GM19351 (cell line): ENCODE results near the gene DLG2.

Experiments used
- ATAC-seq: cut with Tn5 transposase; IDR thresholded peaks from one replicate; pipeline ENCODE4 v1.9.1; 2021; ENCODE audit warnings: mild to moderate bottlenecking, moderate library complexity; ENCODE audit not compliant: unreplicated experiment

DLG2 gene

DNA sequence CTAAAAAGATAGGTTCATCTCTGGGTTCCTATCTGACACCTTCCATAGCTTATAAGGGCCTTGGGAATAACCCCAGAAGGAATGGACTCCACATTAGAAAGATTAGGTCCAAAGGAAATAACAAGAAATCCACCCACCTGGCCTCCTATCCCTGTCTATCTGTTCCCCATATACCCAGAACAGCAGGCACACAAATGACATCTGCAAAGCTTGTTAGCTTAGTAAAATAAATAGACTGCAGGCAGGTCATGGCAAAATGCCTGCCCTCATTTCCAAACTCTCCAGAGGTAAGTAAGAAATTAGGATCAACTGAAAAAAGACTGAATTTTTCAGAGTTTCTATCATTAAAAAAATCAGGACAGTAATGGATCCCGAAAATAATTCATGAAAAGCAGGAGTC, 489.5 kb downstream of the DLG2 start:
- no peak for ATAC-seq

GRCh38 chr11:85133636-85134035, 493.5 kb downstream of the DLG2 start:
- ATAC-seq, result no peak

GRCh38 chr11:85132851-85133585, 494.1 kb downstream of the DLG2 start:
- ATAC-seq, result no peak

- ATAC-seq, result no peak
Observed at GRCh38 chr11:85127349-85127748, 499.8 kb downstream of the DLG2 start.

- peak; percentile 90 for ATAC-seq
Observed at GRCh38 chr11:85123752-85124231, 503.4 kb downstream of the DLG2 start.

DNA sequence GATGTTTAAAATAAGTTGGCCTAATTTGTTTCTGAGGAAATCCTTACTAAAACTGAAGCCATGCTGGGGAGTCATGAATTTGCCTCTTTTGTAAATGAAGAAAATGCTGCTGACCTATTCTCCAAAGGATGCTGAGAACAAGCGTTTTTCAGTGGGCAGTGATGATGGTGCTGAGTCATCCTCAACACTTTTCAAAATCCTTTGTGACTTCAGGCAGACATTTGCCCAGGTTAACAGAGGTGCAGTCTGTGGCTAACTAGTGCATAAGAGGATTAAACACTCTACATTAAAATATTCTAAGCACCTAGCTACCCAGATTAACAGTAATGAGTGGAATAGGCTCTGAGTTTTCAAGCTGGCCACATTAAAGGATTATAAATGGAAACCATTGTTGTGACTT, 509.0 kb downstream of the DLG2 start:
- ATAC-seq, result no peak

GRCh38 chr11:85115798-85116197, 511.3 kb downstream of the DLG2 start:
- ATAC-seq, result no peak

GRCh38 chr11:85114786-85115185, 512.4 kb downstream of the DLG2 start:
- no peak for ATAC-seq

DNA sequence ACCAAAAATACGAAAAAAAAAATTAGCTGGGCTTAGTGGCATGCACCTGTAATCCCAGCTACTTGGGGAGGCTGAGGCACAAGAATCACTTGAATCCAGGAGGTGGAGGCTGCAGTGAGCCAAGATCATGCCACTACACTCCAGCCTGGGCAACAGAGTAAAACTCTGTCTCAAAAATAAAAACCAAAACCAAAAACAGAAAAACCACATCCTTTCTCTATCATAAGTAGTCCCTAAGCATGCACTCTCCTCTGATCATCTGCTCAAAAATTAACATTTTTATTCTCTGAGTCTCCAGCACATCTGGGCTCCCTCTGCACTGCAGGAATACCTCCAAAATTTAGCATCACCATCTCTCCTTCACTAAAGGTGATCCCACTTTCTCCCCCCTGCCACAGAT, 516.9 kb downstream of the DLG2 start:
- peak; percentile 81 for ATAC-seq

- peak; percentile 76 for ATAC-seq
Observed at GRCh38 chr11:85109141-85109540, 518.0 kb downstream of the DLG2 start.

DNA sequence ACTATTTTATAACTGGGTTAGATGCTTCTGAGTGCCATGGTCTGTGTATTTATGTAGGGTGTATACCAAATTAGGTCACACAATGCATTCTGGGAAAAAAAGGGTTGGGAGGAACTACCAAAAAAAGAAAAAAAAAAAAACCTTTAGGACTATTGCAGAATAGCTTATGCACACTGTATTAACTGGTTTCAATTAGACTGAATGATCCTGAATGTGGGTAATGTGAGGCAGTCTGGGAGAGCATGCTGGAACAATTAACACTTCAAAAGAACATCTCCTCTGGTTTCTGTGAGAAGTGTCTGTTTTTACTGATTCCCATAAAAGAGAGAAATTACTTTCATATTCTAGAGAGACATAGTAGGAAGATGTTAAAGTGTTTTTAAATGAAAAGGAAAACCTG, 521.3 kb downstream of the DLG2 start:
- ATAC-seq, result no peak

GRCh38 chr11:85099522-85099921, 527.6 kb downstream of the DLG2 start:
- ATAC-seq, result no peak

- no peak for ATAC-seq
Observed at GRCh38 chr11:85098996-85099395, 528.1 kb downstream of the DLG2 start.

DNA sequence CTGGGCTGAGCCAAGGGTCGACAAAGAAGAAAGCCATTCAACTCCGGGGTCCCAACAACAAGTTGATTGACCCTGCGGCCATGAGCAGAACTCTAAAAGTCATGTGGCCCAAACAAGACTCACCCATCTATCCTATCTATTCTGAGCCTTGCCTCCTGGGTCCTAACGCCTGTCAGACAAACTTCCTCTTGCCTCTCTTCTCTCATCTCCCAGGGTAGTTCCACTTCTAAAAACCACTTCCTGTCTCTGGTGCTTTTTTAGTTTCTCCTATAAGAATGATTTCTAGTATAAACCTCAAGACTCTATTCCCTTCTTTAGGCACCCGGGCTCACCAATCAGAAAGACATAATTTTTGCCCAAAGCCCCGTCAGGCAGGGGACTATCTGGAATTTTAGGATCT, 530.2 kb downstream of the DLG2 start:
- ATAC-seq, result peak; percentile 54

DNA sequence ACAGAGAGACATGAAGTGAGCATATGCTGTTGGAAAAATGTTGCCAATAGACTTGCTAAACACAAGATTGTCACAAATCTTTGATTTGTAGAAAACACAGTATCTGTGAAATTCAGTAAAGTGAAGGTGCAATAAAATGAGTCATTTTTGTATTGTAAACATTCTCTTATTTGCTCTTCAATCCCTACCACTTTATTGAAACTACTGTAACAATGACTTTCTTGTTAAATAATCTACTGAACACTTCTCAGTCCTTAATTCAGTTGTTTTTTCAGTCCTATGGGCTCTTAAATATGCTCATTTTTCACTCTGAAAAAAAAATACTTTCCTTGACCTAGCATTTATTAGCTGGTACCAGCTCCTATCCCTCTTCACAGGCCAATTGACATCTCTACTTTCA, 531.9 kb downstream of the DLG2 start:
- ATAC-seq, result no peak

GRCh38 chr11:85094795-85095194, 532.3 kb downstream of the DLG2 start:
- ATAC-seq, result no peak

- ATAC-seq, result no peak
Observed at GRCh38 chr11:85089654-85090053, 537.5 kb downstream of the DLG2 start.

DNA sequence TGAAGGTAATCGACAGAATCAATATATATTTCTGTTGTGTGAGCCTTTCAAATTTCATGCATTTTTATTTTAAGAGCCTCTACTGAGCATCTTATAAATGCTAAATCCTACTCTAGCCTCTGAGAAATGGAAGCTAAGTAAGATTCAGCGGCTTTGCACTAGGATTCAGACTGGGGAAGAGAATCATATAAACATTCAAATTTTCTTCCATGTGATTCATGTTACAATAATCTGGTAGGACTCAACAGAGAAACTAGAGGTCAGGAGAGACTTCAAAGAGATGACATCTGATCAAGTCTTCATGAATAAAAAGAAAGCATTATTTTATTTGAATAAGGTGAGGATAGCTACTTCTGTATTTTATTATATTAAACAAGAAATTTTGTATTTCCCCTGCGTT, 538.9 kb downstream of the DLG2 start:
- no peak for ATAC-seq

DNA sequence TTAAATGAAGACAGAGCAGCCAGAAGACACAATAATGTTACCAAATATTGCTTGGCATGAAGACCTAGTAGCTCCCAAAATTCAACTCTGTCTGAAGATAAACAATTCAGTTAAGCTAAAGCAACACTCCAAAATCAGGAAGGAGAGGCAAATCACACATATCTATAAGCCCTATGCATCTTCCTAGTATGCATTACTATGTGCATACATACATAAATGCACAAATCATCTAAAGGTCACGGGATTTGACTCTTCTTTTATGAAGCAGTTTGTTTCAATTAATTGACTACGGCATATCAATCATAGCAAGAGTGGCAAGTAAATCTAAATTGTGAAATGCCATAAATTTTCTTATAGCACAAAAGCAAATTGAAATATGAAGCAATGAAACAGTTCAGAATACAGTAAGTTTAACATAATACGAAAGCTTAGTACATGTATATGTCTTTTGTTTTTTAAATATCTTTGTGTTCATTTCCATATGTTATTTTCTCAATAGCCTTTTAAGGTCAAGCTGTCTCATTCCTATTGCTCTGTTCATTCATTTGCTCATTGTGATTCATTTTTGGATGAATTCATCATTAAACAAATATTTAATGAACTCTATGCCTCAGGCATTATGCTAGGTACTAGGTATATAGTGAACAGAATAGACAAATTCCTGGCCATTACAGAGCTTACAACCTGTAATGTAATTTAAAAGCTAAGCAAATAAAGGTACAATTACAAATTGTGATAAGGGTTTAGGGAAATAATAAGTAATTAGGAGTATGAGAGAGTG, 540.5 kb downstream of the DLG2 start:
- no peak for ATAC-seq

DNA sequence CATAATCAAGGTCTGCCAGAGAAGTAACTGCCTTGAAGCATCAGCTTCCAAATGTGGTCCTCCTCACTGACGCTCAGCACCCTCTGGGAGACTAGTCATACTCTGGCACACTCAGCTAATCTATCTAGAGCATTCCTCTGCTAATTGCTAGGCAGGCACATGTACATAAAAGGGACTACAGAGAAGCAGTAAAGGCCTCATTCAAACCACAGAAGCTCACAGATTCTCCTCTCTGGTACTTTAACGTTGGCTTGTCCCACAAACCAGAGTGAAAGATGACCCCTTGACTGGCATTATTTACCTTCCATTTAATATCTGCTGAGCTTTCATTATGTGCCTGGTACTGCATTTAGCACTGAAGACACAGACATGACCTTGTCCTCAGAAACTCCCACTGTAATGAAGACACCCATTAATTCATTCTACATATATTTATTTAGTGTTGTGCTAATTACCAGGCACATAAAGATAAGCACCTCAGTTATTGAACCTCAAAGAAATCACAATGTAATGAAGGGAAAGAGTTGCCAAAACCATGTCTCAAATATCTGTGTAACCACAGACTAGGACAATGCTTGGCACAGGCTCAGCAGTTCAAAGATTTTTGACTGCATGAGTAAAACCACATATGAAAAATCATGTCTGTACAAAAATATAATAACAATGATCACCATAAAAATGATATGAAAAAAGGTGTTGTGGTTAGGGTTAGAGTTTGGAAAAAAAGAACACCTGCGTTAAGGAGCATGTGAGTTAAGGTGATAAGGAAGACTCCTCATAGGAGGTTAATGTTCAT, 550.4 kb downstream of the DLG2 start:
- no peak for ATAC-seq

- peak; percentile 99 for ATAC-seq
Observed at GRCh38 chr11:85062659-85063058, 564.5 kb downstream of the DLG2 start.
